BJ (cell line): ENCODE data around the gene SLK. TPM values are rescaled to one million over a fixed set of nuclear protein-coding genes. Genes with fewer than 3 reads are reported as not detected.

ENCODE experiments used
- CTCF ChIA-PET: fragments of 350-600 bp; formaldehyde crosslinking; extraction: SDS; loops from one replicate; lab custom pipeline; 2021; ENCODE audit warnings: antibody characterized with exemption, inconsistent platforms; lab: Yijun Ruan, JAX
- POLR2A ChIA-PET: fragments of 300-600 bp; sonication (Branson Sonifier 250); formaldehyde crosslinking; extraction: SDS; loops from one replicate; lab custom pipeline; 2021; ENCODE audit warnings: antibody characterized with exemption; lab: Charles Lee
- DNase-seq: peaks from one replicate; pipeline ENCODE4 v3.0.0-alpha.2; 2011; ENCODE audit warnings: low read depth
- H3K27me3 ChIP-seq: 2 replicates; pipeline ENCODE4 v1.6.0; 2011; ENCODE audit warnings: low read length; ENCODE audit not compliant: control insufficient read depth, insufficient read depth
- H3K36me3 ChIP-seq: 2 replicates; pipeline ENCODE4 v1.5.1; 2011; ENCODE audit warnings: low read length; ENCODE audit not compliant: control insufficient read depth, insufficient read depth
- H3K4me3 ChIP-seq: 2 replicates; pipeline ENCODE4 v1.5.1; 2011; ENCODE audit warnings: low read depth, mild to moderate bottlenecking, control low read depth, low read length
- CTCF ChIP-seq: IDR thresholded peaks from 2 replicates; pipeline ENCODE4 v1.5.1; 2011; ENCODE audit warnings: low read depth, mild to moderate bottlenecking, control low read depth, inconsistent platforms, low read length, moderate library complexity; ENCODE audit not compliant: insufficient read depth
- polyA plus RNA-seq: library from polyadenylated mRNA; depleted of rRNA; stranded (reverse); fragments of >200 nt; gene quantifications from 2 replicates; pipeline ENCODE4 v1.2.3, GENCODE V29; 2011

Gene SLK
- polyA plus RNA-seq, 1 experiment = 3.5 TPM

GRCh38 chr10:103936022-103936421 lies 30.9 kb upstream of the SLK start:
- no peak for DNase-seq
- CTCF ChIA-PET = no interaction called here
- TF ChIP-seq CTCF = no peak
- Histone ChIP-seq H3K36me3 (no peaks in the 10 kb centered on the region), H3K27me3 (0 out of 2 replicates have a peak, but pooled peaks cover 1% of the 10 kb centered on the region), H3K4me3 (no peak overlapping the region)
- POLR2A ChIA-PET = no interaction called here

GRCh38 chr10:103939522-103939921 lies 27.4 kb upstream of the SLK start:
- no peak for DNase-seq
- H3K27me3 ChIP-seq = 0 out of 2 replicates have a peak, but pooled peaks cover 1% of the 10 kb centered on the region
- POLR2A ChIA-PET = no interaction called here
- no peak for TF ChIP-seq CTCF
- CTCF ChIA-PET = interaction anchor here (0.8 kb wide), 2 partner anchors 11 to 24 kb away, joined by 4 to 5 read pairs; no protein-coding TSS in a partner anchor
- H3K4me3 ChIP-seq = no peak overlapping the region
- no peaks in the 10 kb centered on the region for H3K36me3 ChIP-seq

GRCh38 chr10:103941801-103942200 lies 25.1 kb upstream of the SLK start:
- ChIA-PET POLR2A (no interaction called here), CTCF (interaction anchor here (1.6 kb wide), 1 partner anchor 11 kb away, joined by 5 read pairs; no protein-coding TSS in a partner anchor)
- Histone ChIP-seq H3K27me3 (0 out of 2 replicates have a peak, but pooled peaks cover 1% of the 10 kb centered on the region), H3K4me3 (no peak overlapping the region), H3K36me3 (no peaks in the 10 kb centered on the region)
- no peak for DNase-seq
- no peak for TF ChIP-seq CTCF

GRCh38 chr10:103942866-103943265 lies 24.1 kb upstream of the SLK start:
- no peak overlapping the region for H3K4me3 ChIP-seq
- DNase-seq = no peak
- no peaks in the 10 kb centered on the region for H3K36me3 ChIP-seq
- no peak for TF ChIP-seq CTCF
- ChIA-PET CTCF (interaction anchor here (1.2 to 1.8 kb wide), 2 partner anchors 9 to 230 kb away, joined by 3 read pairs; no protein-coding TSS in a partner anchor), POLR2A (no interaction called here)
- no peaks in the 10 kb centered on the region for H3K27me3 ChIP-seq

GRCh38 chr10:103947799-103948516 lies 19.0 kb upstream of the SLK start:
- POLR2A ChIA-PET = no interaction called here
- Histone ChIP-seq H3K36me3 (no peaks in the 10 kb centered on the region), H3K4me3 (no peak overlapping the region), H3K27me3 (no peaks in the 10 kb centered on the region)
- no peak for TF ChIP-seq CTCF
- CTCF ChIA-PET = no interaction called here
- no peak for DNase-seq
